ENCODE data around the gene STIL. TPM values are rescaled to one million over a fixed set of nuclear protein-coding genes. Genes with fewer than 3 reads are reported as not detected.
A peak's percentile ranks its signal among the peaks of the same experiment; 100 is the strongest.

Gene STIL
- total RNA-seq, 1 experiment from 2014 or later, result 26.4 TPM

GRCh38 chr1:47334765-47335435 lies 21.0 kb upstream of the STIL start:
- H3K9me3 Mint-ChIP-seq (ENCODE audit: unreplicated experiment), result no peaks in the 10 kb centered on the region
- POLR2A ChIA-PET, result interaction anchor here (0.6 to 2.3 kb wide), 5 partner anchors 11 to 156 kb away, joined by 3 to 53 read pairs (median 7); partner anchors contain the start of gene STIL
- no peaks in the 10 kb centered on the region for H3K27me3 Mint-ChIP-seq (ENCODE audit: insufficient read depth, unreplicated experiment)
- Histone ChIP-seq H3K36me3 (ENCODE audit: control insufficient read depth, insufficient read depth, low read length) (no peaks in the 10 kb centered on the region), H3K4me1 (no peaks in the 10 kb centered on the region; the same call in 1 of the 2 replicates), H3K4me3 (ENCODE audit: low read depth, low read length) (peak overlapping the region; percentile 85), H3K27me3 (replicated peaks; ENCODE audit: control insufficient read depth, insufficient read depth, low read length) (no peaks in the 10 kb centered on the region), H3K9me3 (no peaks in the 10 kb centered on the region)
- H3K4me1 Mint-ChIP-seq (ENCODE audit: low read depth, unreplicated experiment), result peaks cover 7% of the 10 kb centered on the region
- H3K27ac Mint-ChIP-seq (ENCODE audit: unreplicated experiment), result peak overlapping the region; percentile 93
- TF ChIP-seq CTCF (IDR thresholded peaks at IDR 0.05; ENCODE audit: insufficient read depth in 1 of 2, low read depth in 1 of 2, low read length in 1 of 2, severe bottlenecking in 1 of 2, unreplicated experiment in 1 of 2), result no peak
- DNase-seq, result no peak
- H3K36me3 Mint-ChIP-seq (ENCODE audit: insufficient read depth, unreplicated experiment), result no peaks in the 10 kb centered on the region
- CTCF ChIA-PET, result interaction anchor here (0.6 to 2.2 kb wide), 6 partner anchors 10 to 156 kb away, joined by 3 to 14 read pairs (median 4); partner anchors contain the start of gene STIL
- H3K4me3 Mint-ChIP-seq (ENCODE audit: unreplicated experiment), result no peak overlapping the region
- intact Hi-C loops (cut with micrococcal nuclease; ENCODE audit: unreplicated experiment), result loop anchor here (1.0 kb wide), 3 partner anchors 21 to 89 kb away; partner anchors contain the start of gene STIL
- BruUV-seq (replicated peaks), result TSS peak; percentile 80

GRCh38 chr1:47333922-47334764 lies 20.2 kb upstream of the STIL start:
- H3K4me3 Mint-ChIP-seq (ENCODE audit: unreplicated experiment), result no peak overlapping the region
- Histone ChIP-seq H3K4me1 (no peaks in the 10 kb centered on the region; the same call in 1 of the 2 replicates), H3K9me3 (no peaks in the 10 kb centered on the region), H3K36me3 (ENCODE audit: control insufficient read depth, insufficient read depth, low read length) (no peaks in the 10 kb centered on the region), H3K27me3 (replicated peaks; ENCODE audit: control insufficient read depth, insufficient read depth, low read length) (no peaks in the 10 kb centered on the region), H3K4me3 (ENCODE audit: low read depth, low read length) (peak overlapping the region; percentile 85)
- no TSS peak for BruUV-seq (replicated peaks)
- peak; percentile 83 for DNase-seq
- no peaks in the 10 kb centered on the region for H3K27me3 Mint-ChIP-seq (ENCODE audit: insufficient read depth, unreplicated experiment)
- H3K27ac Mint-ChIP-seq (ENCODE audit: unreplicated experiment), result peak overlapping the region; percentile 93
- no peaks in the 10 kb centered on the region for H3K9me3 Mint-ChIP-seq (ENCODE audit: unreplicated experiment)
- H3K36me3 Mint-ChIP-seq (ENCODE audit: insufficient read depth, unreplicated experiment), result no peaks in the 10 kb centered on the region
- H3K4me1 Mint-ChIP-seq (ENCODE audit: low read depth, unreplicated experiment), result peaks cover 7% of the 10 kb centered on the region
- ChIA-PET CTCF (interaction anchor here (0.6 to 2.2 kb wide), 12 partner anchors 11 to 261 kb away, joined by 3 to 14 read pairs (median 4); partner anchors contain the start of genes FOXD2 and STIL), POLR2A (interaction anchor here (0.5 to 2.3 kb wide), 8 partner anchors 10 to 155 kb away, joined by 3 to 53 read pairs (median 4); partner anchors contain the start of gene STIL)
- intact Hi-C loops (cut with micrococcal nuclease; ENCODE audit: unreplicated experiment), result loop anchor here (1.0 kb wide), 4 partner anchors 20 to 143 kb away; partner anchors contain the start of gene STIL
- peak; percentile 12 to 28 for TF ChIP-seq CTCF (IDR thresholded peaks at IDR 0.05; ENCODE audit: insufficient read depth in 1 of 2, low read depth in 1 of 2, low read length in 1 of 2, severe bottlenecking in 1 of 2, unreplicated experiment in 1 of 2)

- H3K27me3 Mint-ChIP-seq (ENCODE audit: insufficient read depth, unreplicated experiment), result no peaks in the 10 kb centered on the region
- no peaks in the 10 kb centered on the region for H3K9me3 Mint-ChIP-seq (ENCODE audit: unreplicated experiment)
- no peaks in the 10 kb centered on the region for H3K36me3 ChIP-seq (ENCODE audit: control insufficient read depth, insufficient read depth, low read length)
- peak in 1 of 2 experiments; percentile 19 for TF ChIP-seq CTCF (IDR thresholded peaks at IDR 0.05; ENCODE audit: insufficient read depth in 1 of 2, low read depth in 1 of 2, low read length in 1 of 2, severe bottlenecking in 1 of 2, unreplicated experiment in 1 of 2)
- H3K4me1 ChIP-seq, result no peaks in the 10 kb centered on the region; the same call in 1 of the 2 replicates
- CTCF ChIA-PET, result interaction anchor here (0.6 to 2.2 kb wide), 10 partner anchors 10 to 262 kb away, joined by 3 to 14 read pairs (median 4); partner anchors contain the start of genes FOXD2 and STIL
- H3K4me3 ChIP-seq (ENCODE audit: low read depth, low read length), result peak within 1 kb of the TSS; percentile 85
- H3K4me3 Mint-ChIP-seq (ENCODE audit: unreplicated experiment), result no peak within 1 kb of the TSS
- H3K9me3 ChIP-seq, result no peaks in the 10 kb centered on the region
- peaks cover 7% of the 10 kb centered on the region for H3K4me1 Mint-ChIP-seq (ENCODE audit: low read depth, unreplicated experiment)
- no TSS peak for BruUV-seq (replicated peaks)
- intact Hi-C loops (cut with micrococcal nuclease; ENCODE audit: unreplicated experiment), result loop anchor here (1.0 kb wide), 1 partner anchor 142 kb away; no protein-coding TSS in a partner anchor
- H3K27me3 ChIP-seq (replicated peaks; ENCODE audit: control insufficient read depth, insufficient read depth, low read length), result no peaks in the 10 kb centered on the region
- DNase-seq, result peak; percentile 81 to 82
- POLR2A ChIA-PET, result interaction anchor here (0.5 to 2.3 kb wide), 6 partner anchors 10 to 154 kb away, joined by 3 to 53 read pairs (median 6); partner anchors contain the start of gene STIL
- peak within 1 kb of the TSS; percentile 93 for H3K27ac Mint-ChIP-seq (ENCODE audit: unreplicated experiment)
- no peaks in the 10 kb centered on the region for H3K36me3 Mint-ChIP-seq (ENCODE audit: insufficient read depth, unreplicated experiment)
These were observed 19.6 kb upstream of the STIL start, which contains the start of gene CMPK1 for GRCh38 chr1:47333578-47333921. Gene CMPK1 (plus strand): TSS chr1:47333790. CDS start chr1:47333946, 156 bp downstream.
